ENCODE data around the gene ARSB. TPM values are rescaled to one million over a fixed set of nuclear protein-coding genes. Genes with fewer than 3 reads are reported as not detected.
A peak's percentile ranks its signal among the peaks of the same experiment; 100 is the strongest.

The ARSB gene
- total RNA-seq, 1 donor from 2014 or later = 7.0 TPM

DNA sequence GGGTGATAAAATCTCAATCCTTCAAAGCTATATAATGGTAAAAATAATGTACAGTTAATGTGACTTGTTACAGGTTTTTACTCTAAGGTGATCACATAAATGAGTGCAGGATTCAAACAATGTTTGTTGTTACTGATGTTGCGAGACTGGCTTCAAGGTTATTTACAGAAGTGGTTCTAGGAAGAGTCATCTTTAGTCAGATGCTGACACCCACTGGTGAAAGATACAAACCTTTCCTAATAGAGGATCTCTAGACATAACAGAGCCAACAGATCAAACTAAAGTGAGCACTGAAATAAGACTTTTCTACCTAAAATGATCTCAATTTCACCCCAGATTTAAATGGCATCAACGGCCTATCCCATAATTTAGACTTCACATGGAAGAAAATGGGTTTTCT is 20.2 kb downstream of the ARSB start:
- intact Hi-C loops (cut with DNase I) = loop anchor here (10.0 kb wide), 1 partner anchor 420 kb away; no protein-coding TSS in a partner anchor
- peak; percentile 88 for ATAC-seq
- no peak for DNase-seq (ENCODE audit: low spot score)

DNA sequence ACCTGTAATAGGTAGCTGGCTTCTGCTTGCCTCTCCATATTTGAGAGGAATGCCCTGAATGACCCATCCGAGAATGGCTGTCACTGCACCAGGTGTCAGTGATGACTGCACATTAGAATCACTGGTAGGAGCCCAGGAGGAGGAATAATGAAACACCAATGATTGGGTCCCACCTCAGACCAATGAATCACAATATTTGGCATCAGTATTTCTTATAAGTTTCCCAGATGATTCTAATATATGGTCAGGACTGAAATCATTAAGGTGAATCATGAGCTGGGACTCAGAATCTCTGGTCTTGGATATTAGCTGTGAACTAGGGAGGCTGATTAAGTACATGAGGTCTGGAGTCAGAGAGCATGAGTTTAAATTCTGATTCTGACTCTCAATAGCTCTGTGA is 23.4 kb downstream of the ARSB start:
- intact Hi-C loops (cut with DNase I) = loop anchor here (10.0 kb wide), 1 partner anchor 417 kb away; no protein-coding TSS in a partner anchor
- ATAC-seq (no peak), DNase-seq (ENCODE audit: low spot score) (no peak)

DNA sequence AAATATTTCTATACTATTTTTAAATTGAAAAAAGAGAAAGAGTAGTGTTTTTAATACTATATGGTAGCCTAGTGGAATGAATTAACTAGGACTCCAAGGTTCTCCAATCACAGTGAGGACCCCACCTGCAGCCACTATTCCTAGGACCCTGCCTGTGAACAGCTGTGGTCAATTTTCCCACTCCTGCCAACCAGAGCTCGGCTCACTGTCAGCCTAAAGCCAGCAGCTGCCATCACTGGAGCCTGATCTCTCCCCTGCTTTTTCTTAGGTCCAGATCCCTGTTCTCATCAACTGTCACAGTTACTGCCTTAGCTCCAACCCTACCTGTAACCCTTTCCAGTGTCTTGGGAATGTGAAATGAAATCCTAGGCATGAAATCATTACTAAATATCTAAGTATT is 25.3 kb downstream of the ARSB start:
- intact Hi-C loops (cut with DNase I) = loop anchor here (10.0 kb wide), 1 partner anchor 415 kb away; no protein-coding TSS in a partner anchor
- ATAC-seq (no peak), DNase-seq (ENCODE audit: low spot score) (no peak)

DNA sequence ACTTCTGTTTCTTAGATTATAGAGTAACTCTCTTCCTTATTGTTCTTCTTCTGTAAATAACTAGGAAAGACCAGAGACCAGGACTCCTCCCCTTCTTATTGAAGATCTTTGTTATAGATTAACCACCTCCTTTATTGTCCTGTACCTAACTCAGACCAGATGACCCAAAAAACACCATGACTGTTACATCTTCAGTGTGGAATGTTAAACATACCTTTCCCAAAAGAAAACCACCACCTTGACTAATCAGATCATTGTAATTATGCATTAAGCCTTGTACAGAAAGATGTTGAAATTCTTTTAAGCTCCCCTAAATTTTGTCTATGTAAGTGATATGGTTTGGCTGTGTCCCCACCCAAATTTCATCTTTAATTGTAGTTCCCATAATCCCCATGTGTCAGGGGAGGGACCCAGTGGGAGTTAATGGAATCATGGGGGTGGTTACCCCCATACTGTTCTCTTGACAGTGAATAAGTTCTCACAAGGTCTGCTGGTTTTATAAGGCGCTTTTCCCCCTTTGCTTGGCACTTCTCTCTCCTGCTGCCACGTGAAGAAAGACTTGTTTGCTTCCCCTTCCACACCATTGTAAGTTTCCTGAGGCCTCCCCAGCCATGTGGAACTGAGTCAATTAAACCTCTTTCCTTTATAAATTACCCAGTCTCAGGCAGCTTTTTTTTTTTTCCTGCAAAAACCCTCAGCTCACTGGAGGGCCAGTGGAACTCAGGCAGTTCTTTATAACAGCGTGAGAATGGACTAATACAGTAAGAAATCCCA is 26.3 kb downstream of the ARSB start:
- intact Hi-C loops (cut with DNase I) = no loop called here
- ATAC-seq (no peak), DNase-seq (ENCODE audit: low spot score) (no peak)

DNA sequence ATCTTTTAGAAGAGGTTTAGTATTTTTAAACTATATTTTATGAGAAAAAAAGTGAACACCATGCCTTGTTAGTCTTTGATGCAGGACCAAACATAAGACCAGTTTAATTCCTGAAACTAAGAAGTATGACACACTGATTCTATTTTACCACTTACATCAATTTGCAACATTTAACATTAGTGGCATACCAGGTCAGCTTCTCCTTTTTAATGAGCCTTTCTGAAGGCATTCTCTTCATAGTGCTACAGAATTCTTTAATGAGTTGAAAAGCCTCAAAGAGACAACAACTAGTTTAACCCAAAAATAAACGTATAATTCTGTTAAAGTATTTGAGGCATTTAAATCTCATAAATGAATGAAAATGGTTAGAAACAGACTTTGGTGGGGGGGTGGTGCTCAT is 28.2 kb downstream of the ARSB start:
- intact Hi-C loops (cut with DNase I) = no loop called here
- no peak for DNase-seq (ENCODE audit: low spot score)
- no peak for ATAC-seq

DNA sequence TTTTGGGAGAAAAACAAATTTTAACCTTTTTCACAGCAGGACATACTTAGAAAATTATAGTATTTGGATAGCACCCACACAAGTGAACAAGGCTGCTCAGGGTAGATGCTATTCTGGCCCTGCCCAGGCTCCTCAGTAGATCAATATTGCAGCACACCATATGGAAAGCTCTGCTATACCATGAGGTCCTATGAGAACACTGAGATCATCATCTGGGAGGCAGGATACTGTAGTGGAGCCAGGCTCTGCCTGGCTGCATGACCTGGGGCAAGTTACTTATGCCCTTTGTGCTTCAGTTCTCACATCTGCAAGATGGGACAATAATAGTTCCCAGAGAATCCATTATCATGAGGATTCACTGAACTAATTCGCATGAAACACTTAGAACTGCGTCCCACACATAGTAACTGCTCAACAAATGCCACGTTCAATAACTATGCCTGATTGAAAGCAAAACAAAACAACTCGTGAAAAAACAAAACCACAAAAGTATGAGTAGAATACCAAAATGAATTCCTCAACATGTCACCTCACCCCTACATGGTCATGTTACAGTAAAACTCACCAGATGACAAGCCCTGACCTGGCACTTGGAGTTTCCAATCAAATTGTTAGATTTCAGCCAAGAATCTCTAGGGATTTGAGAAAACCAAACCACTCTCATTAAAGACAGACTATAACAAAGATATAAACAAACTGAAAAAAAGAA is 31.9 kb downstream of the ARSB start:
- intact Hi-C loops (cut with DNase I) = no loop called here
- ATAC-seq (no peak), DNase-seq (ENCODE audit: low spot score) (no peak)

DNA sequence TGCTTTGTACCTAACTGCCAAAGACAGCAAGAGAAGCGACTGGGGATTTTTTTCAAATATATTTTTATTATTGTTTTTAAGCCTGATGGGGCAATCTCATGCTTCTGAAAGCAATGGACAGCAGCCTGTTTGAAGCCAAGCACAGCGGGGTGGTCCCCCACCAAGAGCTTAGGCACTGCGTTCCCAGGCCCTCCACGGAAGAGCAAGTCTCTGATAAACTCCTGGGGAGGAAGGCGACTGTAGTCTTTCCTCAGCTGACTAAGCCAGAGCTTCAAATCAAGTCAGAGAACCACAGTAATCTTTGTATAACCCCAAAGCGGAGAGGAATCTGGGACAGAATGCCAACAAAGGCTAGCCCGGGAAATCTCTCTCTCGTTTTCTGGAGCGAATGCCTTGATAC is 54.4 kb downstream of the ARSB start:
- DNase-seq (ENCODE audit: low spot score) = no peak
- intact Hi-C loops (cut with DNase I) = no loop called here
- peak; percentile 69 for ATAC-seq

DNA sequence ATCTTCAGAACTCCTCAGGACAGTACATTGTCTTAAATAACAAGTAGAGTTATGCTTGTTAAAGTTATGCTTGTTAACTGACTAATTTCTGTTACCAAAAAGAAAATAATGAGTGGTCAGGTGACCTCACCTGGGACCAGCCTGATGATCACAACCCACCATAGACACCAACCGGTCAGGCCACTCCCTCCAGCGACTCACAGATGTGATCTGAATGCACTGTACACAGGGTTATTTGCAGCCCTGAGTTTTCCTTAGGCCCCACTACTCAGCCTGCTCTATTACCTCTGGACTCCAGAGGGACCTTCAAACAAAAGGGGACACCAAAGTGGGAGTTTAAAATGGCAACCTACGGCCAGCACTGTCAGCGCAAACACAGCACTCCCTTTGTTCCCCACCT is 55.3 kb downstream of the ARSB start:
- DNase-seq (ENCODE audit: low spot score) = no peak
- ATAC-seq = peak; percentile 34
- intact Hi-C loops (cut with DNase I) = no loop called here

DNA sequence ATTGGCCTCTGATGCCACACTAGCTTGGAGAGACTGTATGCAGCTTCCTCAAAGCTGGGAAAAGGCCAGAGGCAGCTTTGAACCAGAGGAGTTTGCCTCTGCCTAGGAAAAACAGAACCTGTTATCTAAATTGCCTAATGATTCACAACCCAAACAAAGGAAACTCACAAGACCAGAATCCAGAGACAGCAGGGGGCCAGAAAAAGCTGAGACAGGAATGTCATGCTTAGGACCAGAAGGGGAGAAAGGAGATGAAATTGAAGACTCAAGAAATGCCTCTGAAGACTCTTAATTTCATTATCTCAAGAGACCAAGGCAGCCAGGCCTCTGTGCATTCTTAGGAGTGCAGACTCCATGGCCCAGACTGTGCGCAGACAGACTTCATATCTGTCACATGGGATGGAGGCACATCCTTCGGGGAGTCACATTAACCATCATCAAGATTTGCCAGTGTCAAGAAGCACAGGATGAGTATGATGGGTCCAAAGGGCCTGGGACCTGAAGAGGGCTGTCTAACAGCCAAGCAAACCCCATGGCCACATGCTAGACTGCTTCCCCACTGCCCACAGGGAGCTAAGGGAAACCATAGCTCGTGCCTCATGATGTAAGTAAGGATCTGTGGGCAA is 57.3 kb downstream of the ARSB start:
- intact Hi-C loops (cut with DNase I) = no loop called here
- ATAC-seq (no peak), DNase-seq (ENCODE audit: low spot score) (no peak)

DNA sequence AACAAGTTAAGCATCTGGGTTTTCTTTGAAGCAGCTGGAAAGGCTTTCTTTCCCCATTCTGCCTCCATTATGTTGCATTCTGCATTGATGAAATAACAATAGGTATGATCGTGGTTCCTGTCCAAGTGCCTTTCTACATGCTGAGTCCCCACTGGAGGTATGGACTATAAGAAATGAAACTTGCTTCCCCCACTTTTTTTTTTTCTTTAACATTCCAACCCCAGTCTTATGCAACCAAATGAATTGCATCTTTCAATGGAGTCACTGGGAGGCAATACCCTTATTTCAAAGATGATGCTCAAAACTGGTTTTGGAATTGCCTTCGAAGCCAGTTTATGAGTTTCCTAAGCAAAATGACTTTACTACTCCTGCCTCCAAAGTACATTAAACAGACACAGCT is 58.9 kb downstream of the ARSB start:
- intact Hi-C loops (cut with DNase I) = no loop called here
- ATAC-seq (no peak), DNase-seq (ENCODE audit: low spot score) (no peak)

DNA sequence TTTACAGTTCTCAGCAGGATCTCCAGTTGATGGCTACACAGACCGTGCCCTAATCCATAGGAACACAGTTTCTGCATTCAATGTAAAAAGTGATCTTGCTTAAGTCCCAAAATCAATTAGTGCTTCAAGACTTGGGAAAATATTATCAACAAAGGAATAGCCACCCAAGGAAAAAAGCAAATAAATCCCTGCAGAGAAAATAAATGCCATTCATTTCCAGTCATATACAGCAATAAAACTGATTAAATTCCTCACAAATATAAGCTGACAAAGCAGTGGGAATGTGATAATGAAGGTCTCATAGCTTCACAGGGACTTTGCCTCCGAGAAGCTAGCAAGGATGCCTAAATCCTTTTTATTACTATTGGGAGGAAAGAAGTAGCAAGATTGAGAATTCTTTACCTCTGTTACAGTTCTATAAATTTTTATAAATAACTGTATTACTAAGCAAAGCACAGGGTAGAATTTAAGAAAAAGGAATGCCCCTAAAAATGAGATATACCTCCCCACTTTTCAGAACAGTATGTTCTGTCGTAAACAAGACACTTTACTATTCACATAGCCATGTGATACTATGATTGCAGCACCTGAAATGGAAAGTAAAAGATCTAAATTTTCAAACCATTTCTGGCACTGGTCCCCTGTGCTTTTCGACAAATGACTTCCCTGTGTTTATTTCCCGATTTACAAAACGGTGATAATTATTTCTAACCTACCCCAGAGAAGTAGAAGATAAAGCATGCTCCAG is 59.8 kb downstream of the ARSB start:
- intact Hi-C loops (cut with DNase I) = no loop called here
- DNase-seq (ENCODE audit: low spot score) = no peak
- ATAC-seq = no peak

DNA sequence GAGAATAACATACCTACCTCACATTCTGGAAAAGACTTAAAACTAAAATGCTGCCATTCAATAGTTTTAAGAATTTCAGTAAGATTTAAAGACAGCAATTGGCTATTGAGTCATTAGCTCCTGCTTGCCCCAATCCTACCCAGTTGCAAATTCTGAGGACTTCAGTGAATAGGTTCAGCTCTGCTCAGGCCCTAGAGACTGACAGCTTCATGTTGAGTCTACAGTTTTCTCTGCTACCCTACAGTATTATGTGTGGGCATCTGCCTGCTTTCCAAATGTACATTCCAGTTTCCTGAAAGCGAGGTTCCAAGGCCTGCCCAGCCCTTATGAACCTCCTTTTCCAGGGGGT is 61.5 kb downstream of the ARSB start:
- intact Hi-C loops (cut with DNase I) = no loop called here
- ATAC-seq = no peak
- DNase-seq (ENCODE audit: low spot score) = no peak

DNA sequence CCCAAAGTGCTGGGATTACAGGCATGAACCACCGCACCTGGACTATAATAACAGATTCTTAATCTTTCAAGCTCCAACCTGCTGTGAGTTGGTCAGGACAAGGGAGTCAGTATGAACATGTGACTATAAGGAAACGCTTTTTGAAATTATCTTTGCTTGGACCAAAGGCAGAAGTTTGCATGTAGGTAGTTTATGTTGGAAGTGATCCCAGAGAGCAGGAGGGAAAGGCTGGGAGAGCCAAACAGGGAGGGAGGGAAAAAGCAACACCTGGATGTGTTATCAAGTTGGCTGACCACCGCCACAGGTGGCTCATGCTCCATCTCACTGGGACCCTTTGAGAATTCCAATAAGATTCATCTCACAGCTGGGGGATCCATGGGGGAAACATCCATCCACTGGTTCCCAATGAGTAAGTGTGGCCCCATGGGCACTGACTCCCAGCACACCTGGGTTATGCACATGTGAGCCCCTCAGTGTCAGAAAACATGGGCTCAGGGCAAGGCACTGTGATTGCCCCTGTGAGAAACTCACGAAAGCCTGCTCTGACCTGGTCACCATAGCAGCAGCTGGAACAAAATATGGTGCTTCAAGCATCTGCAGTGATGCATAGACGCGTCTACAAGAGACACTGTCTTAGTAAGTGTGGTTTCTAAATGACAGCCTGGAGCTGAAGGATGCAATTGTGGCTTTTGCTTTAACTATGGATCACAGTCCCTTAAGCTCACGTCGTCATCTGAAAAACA is 62.1 kb downstream of the ARSB start:
- intact Hi-C loops (cut with DNase I) = no loop called here
- no peak for DNase-seq (ENCODE audit: low spot score)
- ATAC-seq = no peak

DNA sequence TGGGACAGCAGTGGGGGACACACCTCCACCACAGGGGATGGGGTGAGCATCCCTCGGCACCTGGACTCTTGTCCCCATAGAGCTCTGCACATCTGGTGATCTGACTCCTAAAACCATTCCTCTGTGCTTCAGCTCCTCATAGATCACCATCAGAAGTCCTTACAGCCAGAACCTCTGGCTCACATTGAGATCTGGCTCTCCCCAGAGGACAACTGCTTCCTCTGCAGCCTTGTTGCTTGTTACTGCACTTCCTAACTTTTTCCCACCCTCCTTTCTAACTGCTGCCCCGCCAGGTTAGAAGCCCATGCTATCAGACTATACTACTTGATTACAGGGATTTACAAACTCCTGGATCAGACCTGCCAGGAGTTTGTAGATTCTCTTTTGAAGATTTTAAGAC is 64.5 kb downstream of the ARSB start:
- intact Hi-C loops (cut with DNase I) = no loop called here
- no peak for DNase-seq (ENCODE audit: low spot score)
- peak; percentile 65 for ATAC-seq

DNA sequence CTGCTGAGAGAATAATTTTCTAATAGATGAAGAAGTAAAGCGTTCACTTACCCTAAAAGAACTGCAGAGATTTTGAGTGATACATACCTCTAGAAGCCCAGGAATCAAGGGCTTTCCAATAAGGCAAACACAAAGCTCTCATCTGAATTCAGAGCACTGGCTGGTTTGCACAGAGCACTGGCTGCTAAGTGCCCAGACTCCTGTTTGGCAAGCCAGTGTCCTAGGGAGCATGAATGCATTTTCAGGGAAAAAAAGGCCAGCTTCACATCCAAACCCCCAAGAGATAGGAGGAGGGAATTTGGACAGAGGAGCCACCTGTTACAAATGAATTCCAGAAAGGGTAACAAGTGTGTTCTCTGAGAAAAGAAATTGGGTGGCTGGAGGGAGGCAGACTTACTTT is 65.3 kb downstream of the ARSB start:
- DNase-seq (ENCODE audit: low spot score) (no peak), ATAC-seq (no peak)
- intact Hi-C loops (cut with DNase I) = no loop called here

DNA sequence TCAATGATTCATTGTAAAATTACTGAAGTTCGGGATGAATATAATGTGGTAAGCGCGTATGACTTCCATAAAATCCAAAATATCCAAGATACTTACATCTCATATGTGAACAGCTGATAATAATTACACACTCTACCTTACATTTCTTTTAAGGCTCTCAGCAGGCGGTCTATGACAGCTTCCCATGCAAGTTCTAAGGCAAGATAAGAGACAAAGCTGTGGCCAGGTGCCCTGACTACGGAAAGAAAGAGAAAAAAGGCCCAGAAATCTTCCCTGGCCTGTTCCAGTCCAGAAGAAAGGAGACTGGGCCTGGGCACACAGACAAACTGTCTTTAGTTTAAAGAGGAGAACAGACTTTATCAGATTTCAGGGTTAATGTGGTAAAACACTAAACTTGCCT is 69.1 kb downstream of the ARSB start:
- intact Hi-C loops (cut with DNase I) = no loop called here
- ATAC-seq = no peak

DNA sequence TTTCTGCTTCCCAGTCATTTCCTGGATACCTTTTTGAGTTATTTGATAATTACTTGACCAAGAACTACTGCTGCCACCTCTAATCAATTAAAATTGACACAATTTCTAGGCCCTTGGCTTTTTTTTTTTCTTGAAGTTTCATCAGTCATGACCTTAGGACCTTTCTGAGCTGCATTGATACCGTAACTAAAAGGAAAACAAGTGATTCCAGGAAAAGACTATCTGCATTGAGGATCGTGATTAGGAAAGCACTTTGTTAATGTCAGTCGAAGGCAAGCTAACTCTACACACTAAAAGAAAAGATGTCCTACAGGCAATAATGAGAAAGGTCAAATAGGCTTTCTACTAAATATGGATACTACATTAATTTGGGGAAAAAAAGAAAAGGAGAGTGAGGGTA is 69.9 kb downstream of the ARSB start:
- intact Hi-C loops (cut with DNase I) = no loop called here
- ATAC-seq (no peak), DNase-seq (ENCODE audit: low spot score) (no peak)

More for the DNA sequence above, 69.1 kb downstream of the ARSB start:
- DNase-seq (ENCODE audit: low spot score) = no peak

DNA sequence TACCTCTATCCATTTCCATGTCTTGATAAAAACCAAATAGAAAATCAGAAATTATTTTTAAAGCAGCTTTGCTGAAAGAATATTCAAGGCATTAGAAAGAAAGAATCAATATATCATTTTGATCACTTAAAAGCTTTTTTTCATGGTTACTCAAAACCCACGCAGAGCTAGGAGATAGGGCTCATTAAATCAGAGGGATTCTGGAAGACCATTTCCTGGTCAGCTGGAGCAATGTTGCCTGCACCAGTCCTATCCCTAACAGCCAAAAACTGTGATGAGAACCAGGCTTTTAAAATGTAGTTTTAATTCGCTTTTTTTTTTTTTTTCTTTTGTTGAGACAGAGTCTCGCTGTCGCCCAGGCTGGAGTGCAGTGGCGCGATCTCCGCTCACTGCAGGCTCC is 72.3 kb downstream of the ARSB start:
- ATAC-seq (no peak), DNase-seq (ENCODE audit: low spot score) (no peak)
- intact Hi-C loops (cut with DNase I) = no loop called here
